Smooth muscle cell (in vitro differentiated cells): ENCODE data around the gene KLF4. TPM values are rescaled to one million over a fixed set of nuclear protein-coding genes. Genes with fewer than 3 reads are reported as not detected.

Experiments used
- DNase-seq: peaks from one replicate; lab custom pipeline; 2025; ENCODE audit not compliant: unreplicated experiment; lab: John Stamatoyannopoulos, UW
- H2AFZ ChIP-seq: fragments of 200-600 bp; sonication (generic); 2 replicates; pipeline ENCODE4 v1.6.0; 2016; ENCODE audit warnings: antibody characterized with exemption, low read depth, mild to moderate bottlenecking
- H3F3A ChIP-seq: fragments of 200-600 bp; sonication (generic); 2 replicates; pipeline ENCODE4 v1.6.0; 2017; ENCODE audit warnings: antibody characterized with exemption, low read depth
- H3K27ac ChIP-seq: fragments of 200-600 bp; sonication (generic); 2 replicates; pipeline ENCODE4 v1.5.1; 2016; ENCODE audit warnings: low read depth, mild to moderate bottlenecking
- H3K27me3 ChIP-seq: fragments of 200-600 bp; sonication (generic); 2 replicates; pipeline ENCODE4 v1.6.1; 2016; ENCODE audit warnings: low read depth, mild to moderate bottlenecking
- H3K36me3 ChIP-seq: fragments of 200-600 bp; sonication (generic); 2 replicates; pipeline ENCODE4 v1.5.1; 2016; ENCODE audit warnings: low read depth
- H3K4me1 ChIP-seq: fragments of 200-600 bp; sonication (generic); 2 replicates; pipeline ENCODE4 v1.5.1; 2016; ENCODE audit warnings: low read depth
- H3K4me2 ChIP-seq: fragments of 200-600 bp; sonication (generic); 2 replicates; pipeline ENCODE4 v1.6.0; 2016; ENCODE audit warnings: mild to moderate bottlenecking
- H3K4me3 ChIP-seq: fragments of 200-600 bp; sonication (generic); 2 replicates; pipeline ENCODE4 v1.5.1; 2016; ENCODE audit warnings: mild to moderate bottlenecking
- H3K79me2 ChIP-seq: fragments of 200-600 bp; sonication (generic); 2 replicates; pipeline ENCODE4 v1.6.0; 2016; ENCODE audit warnings: low read depth, mild to moderate bottlenecking
- H3K9ac ChIP-seq: fragments of 200-600 bp; sonication (generic); 2 replicates; pipeline ENCODE4 v1.6.0; 2016; ENCODE audit warnings: low read depth
- H3K9me3 ChIP-seq: fragments of 200-600 bp; sonication (generic); replicated peaks from 2 replicates; pipeline ENCODE4 v1.5.1; 2016; ENCODE audit warnings: low read depth
- H4K20me1 ChIP-seq: fragments of 200-600 bp; sonication (generic); 2 replicates; pipeline ENCODE4 v1.6.0; 2016; ENCODE audit warnings: low read depth
- WGBS: methylation state at CpG from one replicate; pipeline ENCODE4 v1.1.7; 2016; ENCODE audit warnings: low lambda C conversion rate; 5-methylcytosine and 5-hydroxymethylcytosine counted together
- polyA plus RNA-seq: library from polyadenylated mRNA; unstranded; fragments of >200 nt; fragmentation: Nextera tagmentation; extraction: Ambion mirVana; gene quantifications from 2 replicates; pipeline ENCODE4 v1.2.1, GENCODE V29; 2016
- total RNA-seq: library from RNA; depleted of rRNA; stranded (reverse); fragments of >200 nt; gene quantifications from 2 replicates; pipeline ENCODE4 v1.2.3, GENCODE V29; 2014
- TF ChIP-seq, protein P1 (sequence below): fragments of 200-600 bp; sonication (generic); IDR thresholded peaks from 2 replicates; pipeline ENCODE4 v1.5.1; 2017; ENCODE audit warnings: borderline replicate concordance, mild to moderate bottlenecking, antibody characterized with exemption; ENCODE audit not compliant: insufficient read depth, poor library complexity, severe bottlenecking

KLF4 gene
- total and polyA plus RNA-seq, 2 experiments from 2014 or later = 5.1 to 43.6 TPM

DNA sequence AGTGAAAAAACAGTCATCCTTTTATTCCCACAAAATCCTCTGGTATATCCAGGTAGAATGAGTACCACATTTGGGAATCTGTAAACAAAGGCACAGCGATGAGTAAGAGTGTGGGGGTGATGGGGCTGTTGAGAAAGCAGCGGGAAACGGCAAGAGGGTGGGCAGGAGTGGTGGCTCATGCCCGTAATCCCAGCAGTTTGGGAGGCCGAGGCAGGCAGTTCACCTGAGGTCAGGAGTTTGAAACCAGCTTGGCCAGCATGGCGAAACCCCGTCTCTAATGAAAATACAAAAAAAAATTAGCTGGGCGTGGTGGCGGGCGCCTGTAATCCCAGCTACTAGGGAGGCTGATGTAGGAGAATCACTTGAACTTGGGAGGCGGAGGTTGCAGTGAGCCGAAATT lies 43.1 kb downstream of the KLF4 start:
- Histone ChIP-seq H3F3A (no peaks in the 10 kb centered on the region), H3K79me2 (no peaks in the 10 kb centered on the region), H3K4me1 (no peaks in the 10 kb centered on the region), H3K27me3 (no peaks in the 10 kb centered on the region), H3K4me2 (no peak overlapping the region), H3K9me3 (no peaks in the 10 kb centered on the region), H3K27ac (no peak overlapping the region), H3K36me3 (no peaks in the 10 kb centered on the region), H4K20me1 (no peaks in the 10 kb centered on the region), H3K4me3 (no peak overlapping the region), H2AFZ (no peak overlapping the region), H3K9ac (no peak overlapping the region)
- WGBS = 92% methylated on average over 12 of the region's 12 CpGs
- no peak for DNase-seq
- TF ChIP-seq, protein P1, sequence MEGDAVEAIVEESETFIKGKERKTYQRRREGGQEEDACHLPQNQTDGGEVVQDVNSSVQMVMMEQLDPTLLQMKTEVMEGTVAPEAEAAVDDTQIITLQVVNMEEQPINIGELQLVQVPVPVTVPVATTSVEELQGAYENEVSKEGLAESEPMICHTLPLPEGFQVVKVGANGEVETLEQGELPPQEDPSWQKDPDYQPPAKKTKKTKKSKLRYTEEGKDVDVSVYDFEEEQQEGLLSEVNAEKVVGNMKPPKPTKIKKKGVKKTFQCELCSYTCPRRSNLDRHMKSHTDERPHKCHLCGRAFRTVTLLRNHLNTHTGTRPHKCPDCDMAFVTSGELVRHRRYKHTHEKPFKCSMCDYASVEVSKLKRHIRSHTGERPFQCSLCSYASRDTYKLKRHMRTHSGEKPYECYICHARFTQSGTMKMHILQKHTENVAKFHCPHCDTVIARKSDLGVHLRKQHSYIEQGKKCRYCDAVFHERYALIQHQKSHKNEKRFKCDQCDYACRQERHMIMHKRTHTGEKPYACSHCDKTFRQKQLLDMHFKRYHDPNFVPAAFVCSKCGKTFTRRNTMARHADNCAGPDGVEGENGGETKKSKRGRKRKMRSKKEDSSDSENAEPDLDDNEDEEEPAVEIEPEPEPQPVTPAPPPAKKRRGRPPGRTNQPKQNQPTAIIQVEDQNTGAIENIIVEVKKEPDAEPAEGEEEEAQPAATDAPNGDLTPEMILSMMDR = no peak

DNA sequence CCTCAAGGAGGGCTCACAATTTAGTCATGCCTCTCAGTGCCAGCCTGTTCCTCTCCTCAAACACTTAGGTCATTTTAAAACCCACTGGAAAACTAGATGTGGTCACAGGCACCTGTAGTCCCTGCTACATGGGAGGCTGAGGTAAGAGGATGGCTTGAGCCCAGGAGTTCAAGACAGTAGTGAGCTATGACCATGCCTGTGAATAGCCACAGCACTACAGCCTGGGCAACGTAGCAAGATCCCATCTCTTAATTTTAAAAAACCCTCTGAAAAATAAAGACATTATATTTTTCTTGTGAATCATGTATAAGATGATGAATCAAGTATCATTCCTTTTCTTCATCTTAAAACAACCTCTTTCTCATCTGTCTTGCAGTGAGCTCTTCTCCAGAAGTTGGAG lies 45.8 kb downstream of the KLF4 start:
- Histone ChIP-seq H3K79me2 (no peaks in the 10 kb centered on the region), H3K9me3 (no peaks in the 10 kb centered on the region), H4K20me1 (no peaks in the 10 kb centered on the region), H3F3A (no peaks in the 10 kb centered on the region), H3K36me3 (no peaks in the 10 kb centered on the region), H3K27ac (no peak overlapping the region), H3K9ac (no peak overlapping the region), H3K4me1 (no peaks in the 10 kb centered on the region), H2AFZ (no peak overlapping the region), H3K27me3 (no peaks in the 10 kb centered on the region), H3K4me2 (no peak overlapping the region), H3K4me3 (no peak overlapping the region)
- TF ChIP-seq, protein P1 = no peak
- no peak for DNase-seq
- 84% methylated on average over 1 of the region's 1 CpG for WGBS

DNA sequence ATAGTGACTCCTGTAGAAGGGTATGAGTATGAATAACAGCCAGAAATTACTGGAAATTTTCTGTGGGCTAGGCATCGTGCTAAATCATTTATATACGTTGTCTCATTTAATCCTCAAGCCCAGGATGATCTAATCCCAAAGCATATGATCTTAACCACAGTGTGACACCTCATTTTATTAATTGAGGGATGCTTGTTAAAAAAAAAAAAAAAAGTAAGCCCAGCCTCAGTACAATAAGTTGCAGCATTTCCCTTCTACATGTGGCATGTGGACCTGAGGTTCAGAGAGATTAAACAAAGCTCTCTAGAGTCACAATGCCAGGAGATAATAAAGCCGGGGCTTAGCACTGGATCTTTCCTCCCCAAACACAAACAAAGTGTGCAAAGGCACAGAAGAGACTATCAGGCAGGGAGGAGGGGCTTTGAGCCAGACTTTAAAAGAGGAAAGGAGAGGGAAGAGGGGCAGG lies 49.5 kb downstream of the KLF4 start:
- no peak for DNase-seq

More for the DNA sequence above, 49.5 kb downstream of the KLF4 start:
- H2AFZ ChIP-seq = no peak overlapping the region
- no peak overlapping the region for H3K27ac ChIP-seq
- no peaks in the 10 kb centered on the region for H3K79me2 ChIP-seq
- no peaks in the 10 kb centered on the region for H3F3A ChIP-seq
- no peaks in the 10 kb centered on the region for H4K20me1 ChIP-seq
- no peak overlapping the region for H3K4me3 ChIP-seq
- H3K27me3 ChIP-seq = no peaks in the 10 kb centered on the region
- WGBS = 18% methylated on average over 3 of the region's 3 CpGs
- H3K36me3 ChIP-seq = no peaks in the 10 kb centered on the region
- no peaks in the 10 kb centered on the region for H3K9me3 ChIP-seq
- TF ChIP-seq, protein P1 = no peak
- H3K4me1 ChIP-seq = peaks cover 6% of the 10 kb centered on the region
- no peak overlapping the region for H3K9ac ChIP-seq
- H3K4me2 ChIP-seq = no peak overlapping the region
